Measurements from ENCODE around the gene ANKRD27. TPM values are rescaled to one million over a fixed set of nuclear protein-coding genes. Genes with fewer than 3 reads are reported as not detected.

Gene ANKRD27
- total and polyA plus RNA-seq, 2 donors (not counting 1 experiment from before 2014, with no cell fraction given): 12.9 to 43.8 TPM

- no peaks in the 10 kb centered on the region for H4K20me1 ChIP-seq (ENCODE audit: control insufficient read depth, insufficient read depth, low read length, poor library complexity, severe bottlenecking)
- peaks cover 5 to 50% of the 10 kb centered on the region in 2 experiments for H3K36me3 ChIP-seq (replicated peaks in 1 of 2; ENCODE audit: control extremely low read depth in 1 of 2, control insufficient read depth in 1 of 2, extremely low read depth in 1 of 2, insufficient read depth in 2 of 2, low read length in 1 of 2)
- Mint-ChIP-seq H3K4me3 (no peak overlapping the region), H3K9me3 (ENCODE audit: insufficient read depth) (no peaks in the 10 kb centered on the region), H3K27ac (no peak overlapping the region), H3K4me1 (no peaks in the 10 kb centered on the region), H3K27me3 (no peaks in the 10 kb centered on the region)
- CTCF ChIA-PET: no interaction called here
- no peaks in the 10 kb centered on the region for H3K9me3 ChIP-seq (ENCODE audit: control extremely low read depth in 1 of 3, control insufficient read depth in 2 of 3, insufficient read depth in 1 of 3, low read length in 2 of 3)
- intact Hi-C loops (cut with micrococcal nuclease): no loop called here
- no peak overlapping the region for H3K9ac ChIP-seq (ENCODE audit: low read length)
- POLR2A ChIA-PET: no interaction called here
- no peak overlapping the region for H2AFZ ChIP-seq (ENCODE audit: insufficient read depth, low read depth, low read length, poor library complexity, severe bottlenecking)
- H3K4me2 ChIP-seq (replicated peaks; ENCODE audit: low read depth, low read length, poor library complexity, severe bottlenecking): no peak overlapping the region
- H3K27ac ChIP-seq (ENCODE audit: low read length in 2 of 2): no peak overlapping the region
- DNase-seq (no peak), ATAC-seq (ENCODE audit: low read depth) (no peak)
- H3K4me3 ChIP-seq (ENCODE audit: control extremely low read depth in 1 of 5, extremely low read depth in 1 of 5, insufficient read depth in 1 of 5, low read depth in 2 of 5, low read length in 4 of 5): no peak overlapping the region
- no peaks in the 10 kb centered on the region for H3K79me2 ChIP-seq (ENCODE audit: control insufficient read depth, insufficient read depth, low read length)
- WGBS (ENCODE audit: insufficient coverage): 100% methylated on average over 2 of the region's 5 CpGs
- TF ChIP-seq EZH2 (IDR thresholded peaks at IDR 0.05; ENCODE audit: borderline replicate concordance, insufficient read depth, low read depth, low read length, poor library complexity, severe bottlenecking): no peak
- no peak for TF ChIP-seq CTCF (IDR thresholded peaks at IDR 0.05)
- H3K4me1 ChIP-seq (ENCODE audit: control insufficient read depth in 2 of 2, insufficient read depth in 2 of 2, low read length in 2 of 2): no peaks in the 10 kb centered on the region
- no peaks in the 10 kb centered on the region for H3K27me3 ChIP-seq (replicated peaks in 1 of 4; ENCODE audit: control extremely low read depth in 1 of 4, control insufficient read depth in 3 of 4, insufficient read depth in 4 of 4, low read length in 3 of 4)
Measured at GRCh38 chr19:32611161-32611560, 63.8 kb downstream of the ANKRD27 start.

DNA sequence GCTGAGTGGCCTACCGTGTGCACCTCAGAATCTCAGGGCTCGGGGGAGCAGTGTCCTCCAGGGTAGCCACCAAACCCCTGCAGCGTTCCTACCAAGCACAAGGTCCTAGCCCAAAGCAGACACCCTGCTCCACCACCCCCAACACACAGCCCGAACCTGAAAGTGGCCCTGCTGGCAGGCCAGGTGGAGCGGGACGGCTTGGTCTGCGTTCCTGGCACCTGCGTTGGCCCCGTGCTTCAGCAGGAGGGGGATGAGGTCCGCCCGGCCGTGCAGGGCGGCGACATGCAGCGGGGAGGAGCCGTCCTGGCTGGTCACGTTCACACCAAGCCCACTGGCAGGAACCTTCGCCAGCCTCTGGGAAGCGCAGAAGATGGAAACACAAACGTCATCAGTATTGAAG, 67.5 kb downstream of the ANKRD27 start:
- POLR2A ChIA-PET: interaction anchor here (0.7 kb wide), 1 partner anchor 232 kb away, joined by 3 read pairs; no protein-coding TSS in a partner anchor
- intact Hi-C loops (cut with micrococcal nuclease): no loop called here
- DNase-seq: no peak
- Mint-ChIP-seq H3K4me1 (no peaks in the 10 kb centered on the region), H3K27ac (no peak overlapping the region), H3K27me3 (no peaks in the 10 kb centered on the region), H3K9me3 (ENCODE audit: insufficient read depth) (no peaks in the 10 kb centered on the region), H3K4me3 (no peak overlapping the region)
- Histone ChIP-seq H3K27ac (ENCODE audit: low read length in 2 of 2) (no peak overlapping the region), H3K9me3 (ENCODE audit: control extremely low read depth in 1 of 3, control insufficient read depth in 2 of 3, insufficient read depth in 1 of 3, low read length in 2 of 3) (no peaks in the 10 kb centered on the region), H3K4me2 (replicated peaks; ENCODE audit: low read depth, low read length, poor library complexity, severe bottlenecking) (no peak overlapping the region), H4K20me1 (ENCODE audit: control insufficient read depth, insufficient read depth, low read length, poor library complexity, severe bottlenecking) (no peaks in the 10 kb centered on the region), H2AFZ (ENCODE audit: insufficient read depth, low read depth, low read length, poor library complexity, severe bottlenecking) (no peak overlapping the region), H3K36me3 (replicated peaks in 1 of 2; ENCODE audit: control extremely low read depth in 1 of 2, control insufficient read depth in 1 of 2, extremely low read depth in 1 of 2, insufficient read depth in 2 of 2, low read length in 1 of 2) (peaks cover 6 to 47% of the 10 kb centered on the region in 2 experiments), H3K4me3 (ENCODE audit: control extremely low read depth in 1 of 5, extremely low read depth in 1 of 5, insufficient read depth in 1 of 5, low read depth in 2 of 5, low read length in 4 of 5) (no peak overlapping the region), H3K27me3 (replicated peaks in 1 of 4; ENCODE audit: control extremely low read depth in 1 of 4, control insufficient read depth in 3 of 4, insufficient read depth in 4 of 4, low read length in 3 of 4) (no peaks in the 10 kb centered on the region), H3K4me1 (ENCODE audit: control insufficient read depth in 2 of 2, insufficient read depth in 2 of 2, low read length in 2 of 2) (no peaks in the 10 kb centered on the region), H3K79me2 (ENCODE audit: control insufficient read depth, insufficient read depth, low read length) (no peaks in the 10 kb centered on the region), H3K9ac (ENCODE audit: low read length) (no peak overlapping the region)
- WGBS (ENCODE audit: insufficient coverage): 97% methylated on average over 20 of the region's 20 CpGs
- CTCF ChIA-PET: interaction anchor here (0.7 kb wide), 1 partner anchor 1570 kb away, joined by 3 read pairs; no protein-coding TSS in a partner anchor
- ATAC-seq (ENCODE audit: low read depth): no peak
- no peak for TF ChIP-seq CTCF (IDR thresholded peaks at IDR 0.05)
- no peak for TF ChIP-seq EZH2 (IDR thresholded peaks at IDR 0.05; ENCODE audit: borderline replicate concordance, insufficient read depth, low read depth, low read length, poor library complexity, severe bottlenecking)
